CD4-positive, alpha-beta T cell treated with Interleukin-15 for 1 hour (primary cell): ENCODE results near the gene TMEM242.

ENCODE experiments used
- DNase-seq: peaks from one replicate; pipeline ENCODE4 v3.0.0-alpha.2; 2020

TMEM242 gene

DNA sequence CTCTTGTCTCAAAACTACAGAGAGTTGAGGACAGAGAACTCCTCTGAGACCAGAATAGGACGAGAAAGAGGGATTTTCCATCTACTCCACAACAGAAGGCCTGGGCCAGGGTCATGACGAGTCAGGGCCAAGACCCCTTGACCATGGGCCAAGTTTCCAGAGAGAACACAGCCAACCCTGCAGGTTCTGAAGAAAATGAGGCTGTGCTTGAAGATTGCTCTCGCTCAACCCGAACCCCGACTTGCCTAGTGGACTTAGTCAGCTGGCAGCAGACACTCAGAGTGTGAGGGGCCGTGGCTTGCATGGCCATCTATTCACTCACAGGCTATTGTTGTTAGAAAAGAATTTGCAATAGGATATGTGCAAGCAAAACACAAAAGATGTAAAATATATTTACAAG is 54.5 kb downstream of the TMEM242 start:
- no peak for DNase-seq

- no peak for DNase-seq
Observed at GRCh38 chr6:157268396-157268795, 54.9 kb downstream of the TMEM242 start.

DNA sequence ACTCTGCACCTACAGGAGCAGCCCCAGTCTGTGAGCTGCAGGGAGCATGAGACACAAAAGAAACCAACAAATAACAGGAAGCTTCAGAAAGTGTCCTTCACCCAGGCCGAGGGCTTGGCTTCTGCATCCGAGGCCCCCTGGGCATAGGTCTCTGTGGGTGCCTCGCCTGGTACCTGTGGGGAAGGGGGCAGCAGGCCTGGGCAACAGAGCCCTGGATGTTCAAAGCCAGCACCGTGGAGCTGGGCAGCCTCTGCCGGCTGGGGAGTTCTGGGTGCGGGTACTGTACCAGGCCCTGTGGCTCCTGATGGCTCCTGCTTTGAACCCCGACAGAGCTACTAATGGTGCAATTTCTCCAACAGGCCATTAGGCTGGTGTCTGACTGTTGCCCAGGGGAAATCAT is 55.7 kb downstream of the TMEM242 start:
- no peak for DNase-seq

GRCh38 chr6:157267109-157267611 is 56.2 kb downstream of the TMEM242 start:
- no peak for DNase-seq

GRCh38 chr6:157266274-157267101 is 56.8 kb downstream of the TMEM242 start:
- no peak for DNase-seq

GRCh38 chr6:157265635-157266034 is 57.7 kb downstream of the TMEM242 start:
- no peak for DNase-seq

- no peak for DNase-seq
Observed at GRCh38 chr6:157265186-157265585, 58.1 kb downstream of the TMEM242 start.

- no peak for DNase-seq
Observed at GRCh38 chr6:157264701-157265100, 58.6 kb downstream of the TMEM242 start.

- DNase-seq: no peak
Observed at GRCh38 chr6:157263881-157264397, 59.4 kb downstream of the TMEM242 start.

DNA sequence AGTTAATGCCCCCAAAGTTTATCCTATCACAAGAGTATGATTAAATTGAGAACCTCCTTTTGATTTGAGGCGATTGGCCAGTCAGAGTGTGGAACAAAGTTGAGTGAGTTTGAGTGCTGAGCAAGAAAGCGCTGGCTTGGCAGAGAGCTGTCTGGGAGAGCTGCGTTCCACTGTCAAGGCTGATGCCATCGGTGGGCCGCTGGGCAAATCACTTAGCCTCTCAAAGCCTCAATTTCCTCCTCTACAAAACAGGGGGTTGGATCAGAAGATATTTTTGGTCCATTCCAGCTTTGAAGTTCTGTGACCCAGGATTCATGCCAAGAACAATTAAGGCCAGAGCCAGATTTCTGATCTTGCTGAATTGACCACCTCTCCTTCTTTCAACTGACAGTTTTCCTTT is 60.2 kb downstream of the TMEM242 start:
- DNase-seq: no peak

GRCh38 chr6:157261606-157262005 is 61.7 kb downstream of the TMEM242 start:
- no peak for DNase-seq

GRCh38 chr6:157260735-157261410 is 62.4 kb downstream of the TMEM242 start:
- DNase-seq: no peak

DNA sequence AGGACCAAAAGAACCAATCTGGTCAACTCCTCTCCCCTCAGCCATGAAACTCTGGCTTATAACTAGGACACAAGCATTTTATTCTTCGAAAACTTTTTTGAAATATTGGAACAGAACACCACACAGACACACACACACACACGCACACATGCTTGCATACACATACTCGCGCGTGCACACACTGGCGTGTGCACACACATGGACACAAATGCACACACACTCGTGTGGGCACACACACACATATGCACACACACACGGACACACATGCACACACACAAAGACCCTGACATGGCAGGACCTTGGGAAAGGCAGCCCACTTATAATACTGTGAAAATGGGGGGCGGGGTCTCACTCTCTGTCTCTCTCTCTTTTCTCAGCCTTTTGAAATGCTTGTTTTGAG is 63.9 kb downstream of the TMEM242 start:
- DNase-seq: no peak

GRCh38 chr6:157258878-157259277 is 64.4 kb downstream of the TMEM242 start:
- DNase-seq: peak; percentile 20

DNA sequence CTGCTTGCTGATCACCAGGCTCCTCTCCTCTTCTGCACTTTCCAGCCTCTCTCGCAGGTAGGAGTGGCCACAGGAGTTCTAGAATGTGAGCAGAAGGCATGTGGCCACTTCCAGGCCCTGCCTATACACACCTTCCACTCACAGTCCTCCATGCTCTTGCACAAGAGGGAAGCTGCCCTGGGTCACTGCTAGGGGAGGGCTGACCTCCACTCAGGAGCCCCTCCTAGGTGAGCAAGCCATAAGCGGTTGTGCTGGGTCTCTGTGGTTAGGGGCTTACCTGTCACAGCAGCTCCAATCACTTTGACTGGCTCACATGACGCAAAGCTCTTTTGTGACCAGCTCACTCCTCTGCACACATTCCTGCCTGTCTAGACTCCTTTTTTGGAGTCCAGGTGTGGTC is 68.2 kb downstream of the TMEM242 start:
- no peak for DNase-seq

DNA sequence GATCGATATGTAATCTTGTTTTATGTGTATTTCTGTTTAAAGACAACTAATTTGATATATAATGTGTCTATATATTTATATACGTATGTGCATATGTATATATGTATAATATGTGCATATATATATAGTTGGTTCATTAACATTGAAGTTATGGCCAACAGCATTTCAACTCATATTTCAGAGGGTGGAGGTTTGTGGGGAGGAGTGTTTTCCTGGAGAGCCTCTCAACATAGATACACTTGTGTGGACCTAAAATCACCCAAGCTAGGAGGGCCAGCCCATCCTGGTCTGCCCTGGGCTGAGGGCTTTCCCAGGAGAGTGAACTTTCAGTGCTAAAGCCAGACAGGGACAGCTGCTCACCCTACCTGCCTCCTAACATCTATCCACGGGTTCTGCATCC is 68.8 kb downstream of the TMEM242 start:
- DNase-seq: no peak

DNA sequence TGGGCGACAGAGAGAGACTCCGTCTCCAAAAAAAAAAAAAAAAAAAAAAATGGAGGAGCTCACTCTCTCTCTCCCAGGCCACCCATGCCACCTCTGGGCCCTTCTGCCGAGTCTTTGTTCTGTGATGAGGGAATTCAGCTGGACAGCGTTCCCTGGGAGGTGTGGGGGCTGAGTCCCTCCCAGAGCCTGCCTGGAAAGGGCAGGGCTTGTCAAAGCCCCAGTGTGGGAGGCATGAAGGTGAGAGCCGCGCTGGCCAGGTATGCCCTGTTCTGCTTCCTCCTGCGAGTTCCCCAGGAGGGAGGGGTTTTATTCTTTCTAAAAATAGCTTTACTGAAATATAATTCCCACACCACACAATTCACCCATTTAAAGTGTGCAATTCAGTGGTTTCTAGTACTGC is 69.6 kb downstream of the TMEM242 start:
- DNase-seq: no peak

- no peak for DNase-seq
Observed at GRCh38 chr6:157253017-157253416, 70.3 kb downstream of the TMEM242 start.

DNA sequence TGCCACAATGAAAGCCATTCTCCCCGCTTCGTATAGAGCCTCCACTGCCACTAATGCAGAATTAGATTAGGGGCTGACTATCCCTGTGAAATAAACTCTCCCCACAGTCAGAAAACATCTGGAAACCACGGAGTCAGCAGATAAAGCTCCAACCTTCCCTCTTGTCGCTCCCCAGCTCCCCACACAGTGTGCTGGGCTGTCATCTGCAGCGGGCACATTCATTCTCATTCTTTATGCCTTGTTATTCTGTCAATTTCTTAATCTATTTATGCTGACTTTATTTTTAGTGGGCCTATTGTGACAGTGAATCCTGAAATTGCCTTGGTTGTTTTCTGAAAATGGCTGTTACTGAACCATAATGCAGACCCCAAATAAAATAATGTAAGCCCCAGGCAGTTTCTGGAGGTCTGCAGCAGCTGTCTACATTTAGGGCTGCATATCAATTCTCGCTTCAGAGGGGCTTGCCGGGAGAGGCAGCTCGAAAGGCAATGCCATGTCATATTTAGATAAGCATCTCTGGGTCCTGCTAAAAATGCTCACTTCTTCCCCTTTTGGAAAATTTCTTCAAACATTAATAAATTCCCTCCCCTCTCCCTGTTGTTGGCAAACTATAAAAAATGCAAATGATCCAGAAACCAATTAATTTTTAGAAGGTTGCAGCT is 71.6 kb downstream of the TMEM242 start:
- DNase-seq: no peak

- no peak for DNase-seq
Observed at GRCh38 chr6:157249826-157250225, 73.5 kb downstream of the TMEM242 start.

- no peak for DNase-seq
Observed at GRCh38 chr6:157248264-157248663, 75.1 kb downstream of the TMEM242 start.

- DNase-seq: no peak
Observed at GRCh38 chr6:157246771-157247484, 76.4 kb downstream of the TMEM242 start.
